ENCODE measurements around the gene CDKAL1.

- no peak for TF ChIP-seq EZH2phosphoT487 (IDR thresholded peaks at IDR 0.05; ENCODE audit: low read depth)
- no peak for TF ChIP-seq CTCF (IDR thresholded peaks at IDR 0.05; ENCODE audit: low read depth, low read length)
Measured at GRCh38 chr6:21200134-21200870, 666.0 kb downstream of the CDKAL1 start.
